HG03064 (cell line): ENCODE results near the gene STK24.

ENCODE experiments used
- ATAC-seq: cut with Tn5 transposase; IDR thresholded peaks from one replicate; pipeline ENCODE4 v1.9.1; 2021; ENCODE audit warnings: low read depth; ENCODE audit not compliant: unreplicated experiment

Gene STK24

GRCh38 chr13:98557937-98558792 is 18.7 kb downstream of the STK24 start:
- no peak for ATAC-seq

- no peak for ATAC-seq
Measured at GRCh38 chr13:98556968-98557631, 19.8 kb downstream of the STK24 start.

GRCh38 chr13:98556142-98556816 is 20.6 kb downstream of the STK24 start:
- no peak for ATAC-seq

- ATAC-seq, result no peak
Measured at GRCh38 chr13:98549728-98550317, 27.1 kb downstream of the STK24 start.

GRCh38 chr13:98549006-98549727 is 27.7 kb downstream of the STK24 start:
- ATAC-seq, result no peak

- no peak for ATAC-seq
Measured at GRCh38 chr13:98548230-98548629, 28.7 kb downstream of the STK24 start.

- no peak for ATAC-seq
Measured at GRCh38 chr13:98547455-98547854, 29.5 kb downstream of the STK24 start.

GRCh38 chr13:98546402-98546801 is 30.5 kb downstream of the STK24 start:
- no peak for ATAC-seq

- ATAC-seq, result no peak
Measured at GRCh38 chr13:98544104-98544710, 32.7 kb downstream of the STK24 start.

- ATAC-seq, result no peak
Measured at GRCh38 chr13:98543378-98544103, 33.4 kb downstream of the STK24 start.

GRCh38 chr13:98542568-98543377 is 34.1 kb downstream of the STK24 start:
- no peak for ATAC-seq

GRCh38 chr13:98541701-98542203 is 35.2 kb downstream of the STK24 start:
- no peak for ATAC-seq

- no peak for ATAC-seq
Measured at GRCh38 chr13:98541191-98541590, 35.7 kb downstream of the STK24 start.

- ATAC-seq, result no peak
Measured at GRCh38 chr13:98540476-98540875, 36.4 kb downstream of the STK24 start.

GRCh38 chr13:98539666-98540065 is 37.2 kb downstream of the STK24 start:
- ATAC-seq, result no peak

- ATAC-seq, result no peak
Measured at GRCh38 chr13:98538876-98539275, 38.0 kb downstream of the STK24 start.

GRCh38 chr13:98537740-98538139 is 39.2 kb downstream of the STK24 start:
- no peak for ATAC-seq

GRCh38 chr13:98537306-98537705 is 39.6 kb downstream of the STK24 start:
- ATAC-seq, result no peak
